Measurements from ENCODE around the gene RRAGA.
"Not testable (repeated sequence)": the region's sequence is repeated elsewhere in the genome, so short reads cannot be mapped to it uniquely, and the experiment has no call there.

RRAGA gene

GRCh38 chr9:19048966-19049916 is at the start of gene RRAGA:
RRAGA (plus strand) TSS chr9:19049427; CDS start chr9:19049660, 233 bp downstream.
- Mint-ChIP-seq H3K4me3 (peak within 1 kb of the TSS; percentile 93), H3K4me1 (ENCODE audit: low read depth) (peaks cover 44% of the 10 kb centered on the region), H3K27me3 (no peaks in the 10 kb centered on the region), H3K27ac (peak within 1 kb of the TSS; percentile 97), H3K36me3 (ENCODE audit: low read depth) (peaks cover 49% of the 10 kb centered on the region), H3K9me3 (no peaks in the 10 kb centered on the region)
- DNase-seq: peak; percentile 96

- H3K27me3 Mint-ChIP-seq: peaks cover 13% of the 10 kb centered on the region
- H3K4me3 Mint-ChIP-seq: no peak overlapping the region
- no peak overlapping the region for H3K27ac Mint-ChIP-seq
- peaks cover 3% of the 10 kb centered on the region for H3K36me3 Mint-ChIP-seq (ENCODE audit: low read depth)
- DNase-seq: no peak
- no peaks in the 10 kb centered on the region for H3K4me1 Mint-ChIP-seq (ENCODE audit: low read depth)
- peaks cover 9% of the 10 kb centered on the region for H3K9me3 Mint-ChIP-seq
These were observed 49.1 kb upstream of the RRAGA start for GRCh38 chr9:19000133-19000532.

GRCh38 chr9:19009391-19009965 is 39.7 kb upstream of the RRAGA start:
- H3K4me1 Mint-ChIP-seq (ENCODE audit: low read depth): no peaks in the 10 kb centered on the region
- H3K27me3 Mint-ChIP-seq: no peaks in the 10 kb centered on the region
- H3K9me3 Mint-ChIP-seq: no peaks in the 10 kb centered on the region
- no peak overlapping the region for H3K4me3 Mint-ChIP-seq
- DNase-seq: no peak
- H3K27ac Mint-ChIP-seq: no peak overlapping the region
- no peaks in the 10 kb centered on the region for H3K36me3 Mint-ChIP-seq (ENCODE audit: low read depth)

- Mint-ChIP-seq H3K27ac (no peak overlapping the region), H3K9me3 (no peaks in the 10 kb centered on the region), H3K27me3 (no peaks in the 10 kb centered on the region), H3K4me3 (no peak overlapping the region), H3K4me1 (ENCODE audit: low read depth) (peaks cover 3% of the 10 kb centered on the region), H3K36me3 (ENCODE audit: low read depth) (no peaks in the 10 kb centered on the region)
- no peak for DNase-seq
These were observed 31.0 kb upstream of the RRAGA start for GRCh38 chr9:19018201-19018600.

GRCh38 chr9:19020886-19021455 is 28.3 kb upstream of the RRAGA start:
- H3K36me3 Mint-ChIP-seq (ENCODE audit: low read depth): no peaks in the 10 kb centered on the region
- peaks cover 10% of the 10 kb centered on the region for H3K27me3 Mint-ChIP-seq
- H3K9me3 Mint-ChIP-seq: no peaks in the 10 kb centered on the region
- H3K27ac Mint-ChIP-seq: no peak overlapping the region
- no peak overlapping the region for H3K4me3 Mint-ChIP-seq
- peaks cover 3% of the 10 kb centered on the region for H3K4me1 Mint-ChIP-seq (ENCODE audit: low read depth)
- DNase-seq: no peak

- not testable (repeated sequence) for H3K27me3 Mint-ChIP-seq; H3K4me3 Mint-ChIP-seq; H3K4me1 Mint-ChIP-seq (ENCODE audit: low read depth); H3K36me3 Mint-ChIP-seq (ENCODE audit: low read depth); H3K9me3 Mint-ChIP-seq; DNase-seq
- peak overlapping the region; percentile 9 for H3K27ac Mint-ChIP-seq
These were observed 27.6 kb upstream of the RRAGA start for GRCh38 chr9:19021649-19022048.

GRCh38 chr9:19022206-19022605 is 27.0 kb upstream of the RRAGA start:
- H3K27me3 Mint-ChIP-seq: peaks cover 10% of the 10 kb centered on the region
- peaks cover 10% of the 10 kb centered on the region for H3K4me1 Mint-ChIP-seq (ENCODE audit: low read depth)
- no peak for DNase-seq
- H3K9me3 Mint-ChIP-seq: no peaks in the 10 kb centered on the region
- H3K27ac Mint-ChIP-seq: peak overlapping the region; percentile 9
- no peaks in the 10 kb centered on the region for H3K36me3 Mint-ChIP-seq (ENCODE audit: low read depth)
- no peak overlapping the region for H3K4me3 Mint-ChIP-seq

- peaks cover 10% of the 10 kb centered on the region for H3K27me3 Mint-ChIP-seq
- no peak overlapping the region for H3K27ac Mint-ChIP-seq
- peaks cover 10% of the 10 kb centered on the region for H3K4me1 Mint-ChIP-seq (ENCODE audit: low read depth)
- H3K36me3 Mint-ChIP-seq (ENCODE audit: low read depth): no peaks in the 10 kb centered on the region
- DNase-seq: no peak
- H3K4me3 Mint-ChIP-seq: no peak overlapping the region
- H3K9me3 Mint-ChIP-seq: no peaks in the 10 kb centered on the region
These were observed 26.1 kb upstream of the RRAGA start for GRCh38 chr9:19023078-19023477.

GRCh38 chr9:19026375-19026774 is 22.9 kb upstream of the RRAGA start:
- Mint-ChIP-seq H3K36me3 (ENCODE audit: low read depth) (no peaks in the 10 kb centered on the region), H3K4me3 (no peak overlapping the region), H3K9me3 (no peaks in the 10 kb centered on the region), H3K27ac (no peak overlapping the region), H3K27me3 (peaks cover 12% of the 10 kb centered on the region), H3K4me1 (ENCODE audit: low read depth) (peaks cover 11% of the 10 kb centered on the region)
- no peak for DNase-seq

GRCh38 chr9:19027825-19028224 is 21.4 kb upstream of the RRAGA start:
- DNase-seq: no peak
- no peaks in the 10 kb centered on the region for H3K36me3 Mint-ChIP-seq (ENCODE audit: low read depth)
- no peak overlapping the region for H3K4me3 Mint-ChIP-seq
- no peaks in the 10 kb centered on the region for H3K9me3 Mint-ChIP-seq
- H3K27ac Mint-ChIP-seq: no peak overlapping the region
- peaks cover 12% of the 10 kb centered on the region for H3K27me3 Mint-ChIP-seq
- peaks cover 8% of the 10 kb centered on the region for H3K4me1 Mint-ChIP-seq (ENCODE audit: low read depth)

GRCh38 chr9:19028835-19029451 is 20.3 kb upstream of the RRAGA start:
- H3K9me3 Mint-ChIP-seq: no peaks in the 10 kb centered on the region
- no peak overlapping the region for H3K27ac Mint-ChIP-seq
- H3K4me1 Mint-ChIP-seq (ENCODE audit: low read depth): peaks cover 8% of the 10 kb centered on the region
- H3K4me3 Mint-ChIP-seq: no peak overlapping the region
- DNase-seq: peak; percentile 38
- H3K27me3 Mint-ChIP-seq: peaks cover 7% of the 10 kb centered on the region
- H3K36me3 Mint-ChIP-seq (ENCODE audit: low read depth): no peaks in the 10 kb centered on the region

- no peak overlapping the region for H3K27ac Mint-ChIP-seq
These were observed 18.3 kb upstream of the RRAGA start for GRCh38 chr9:19030899-19031298.

GRCh38 chr9:19032406-19032805 is 16.8 kb upstream of the RRAGA start:
- no peaks in the 10 kb centered on the region for H3K36me3 Mint-ChIP-seq (ENCODE audit: low read depth)
- H3K4me1 Mint-ChIP-seq (ENCODE audit: low read depth): peaks cover 1% of the 10 kb centered on the region
- no peak overlapping the region for H3K4me3 Mint-ChIP-seq
- H3K9me3 Mint-ChIP-seq: no peaks in the 10 kb centered on the region
- no peak overlapping the region for H3K27ac Mint-ChIP-seq
- DNase-seq: no peak
- H3K27me3 Mint-ChIP-seq: peaks cover 2% of the 10 kb centered on the region

More at GRCh38 chr9:19030899-19031298, 18.3 kb upstream of the RRAGA start:
- Mint-ChIP-seq H3K27me3 (peaks cover 2% of the 10 kb centered on the region), H3K36me3 (ENCODE audit: low read depth) (no peaks in the 10 kb centered on the region), H3K4me1 (ENCODE audit: low read depth) (peaks cover 8% of the 10 kb centered on the region), H3K9me3 (no peaks in the 10 kb centered on the region), H3K4me3 (no peak overlapping the region)
- no peak for DNase-seq

- DNase-seq: no peak
- peaks cover 1% of the 10 kb centered on the region for H3K4me1 Mint-ChIP-seq (ENCODE audit: low read depth)
These were observed 16.2 kb upstream of the RRAGA start, which contains the start of gene SAXO1 for GRCh38 chr9:19033015-19033414. SAXO1 (minus strand) TSS chr9:19033209; CDS start chr9:19032908, 301 bp downstream.

More at GRCh38 chr9:19033015-19033414, 16.2 kb upstream of the RRAGA start, which contains the start of gene SAXO1:
- Mint-ChIP-seq H3K9me3 (no peaks in the 10 kb centered on the region), H3K27me3 (peaks cover 2% of the 10 kb centered on the region), H3K4me3 (no peak within 1 kb of the TSS), H3K36me3 (ENCODE audit: low read depth) (no peaks in the 10 kb centered on the region), H3K27ac (no peak within 1 kb of the TSS)
